Activated naive CD4-positive, alpha-beta T cell treated with anti-CD3 and anti-CD28 coated beads for 36 hours (primary cell): ENCODE results near the gene TMEM143. TPM values are rescaled to one million over a fixed set of nuclear protein-coding genes. Genes with fewer than 3 reads are reported as not detected.
A peak's percentile ranks its signal among the peaks of the same experiment; 100 is the strongest.
"Not testable (repeated sequence)": the region's sequence is repeated elsewhere in the genome, so short reads cannot be mapped to it uniquely, and the experiment has no call there.

Source experiments
- CTCF ChIA-PET: fragments of 350-600 bp; sonication (Branson Sonifier 250); formaldehyde crosslinking; loops from one replicate; lab custom pipeline; 2021; ENCODE audit warnings: antibody characterized with exemption; lab: Charles Lee
- DNase-seq: peaks from one replicate; pipeline ENCODE4 v3.0.0-alpha.2; 2020
- H3K27ac Mint-ChIP-seq: one replicate; pipeline ENCODE4 v1.8.0; 2021; ENCODE audit warnings: mild to moderate bottlenecking, mixed read lengths
- H3K27me3 Mint-ChIP-seq: one replicate; pipeline ENCODE4 v1.8.0; 2021; ENCODE audit warnings: low read depth, mixed read lengths
- H3K36me3 Mint-ChIP-seq: one replicate; pipeline ENCODE4 v1.8.0; 2021; ENCODE audit warnings: low read depth, mixed read lengths
- H3K4me1 Mint-ChIP-seq: one replicate; pipeline ENCODE4 v1.8.0; 2021; ENCODE audit warnings: low read depth, mixed read lengths
- H3K4me3 Mint-ChIP-seq: one replicate; pipeline ENCODE4 v1.8.0; 2021; ENCODE audit warnings: mild to moderate bottlenecking, moderate library complexity, mixed read lengths
- H3K9me3 Mint-ChIP-seq: one replicate; pipeline ENCODE4 v1.8.0; 2021; ENCODE audit warnings: mixed read lengths
- intact Hi-C: fragments of 100-400 bp; cut with micrococcal nuclease; formaldehyde crosslinking; loops from one replicate; pipeline ENCODE4 v1.15.1; 2023
- total RNA-seq, 2 experiments: library from RNA; stranded (reverse); gene quantifications; one replicate each; pipeline ENCODE4 v1.2.3, GENCODE V29; 2021

Gene TMEM143
- total RNA-seq, 2 experiments from 2014 or later: 23.9 to 24.1 TPM

- H3K4me3 Mint-ChIP-seq: no peak overlapping the region
- peaks cover 45% of the 10 kb centered on the region for H3K4me1 Mint-ChIP-seq
- no peak for DNase-seq
- no peak overlapping the region for H3K27ac Mint-ChIP-seq
- intact Hi-C loops: loop anchor here (5.0 kb wide), 1 partner anchor 96 kb away; no protein-coding TSS in a partner anchor
- H3K9me3 Mint-ChIP-seq: peaks cover 5% of the 10 kb centered on the region
- H3K27me3 Mint-ChIP-seq: peaks cover 45% of the 10 kb centered on the region
- no peaks in the 10 kb centered on the region for H3K36me3 Mint-ChIP-seq
- CTCF ChIA-PET: no interaction called here
Measured at GRCh38 chr19:48396016-48396823, 32.5 kb upstream of the TMEM143 start.

GRCh38 chr19:48395499-48395898, 31.8 kb upstream of the TMEM143 start:
- intact Hi-C loops: loop anchor here (5.0 kb wide), 1 partner anchor 97 kb away; no protein-coding TSS in a partner anchor

GRCh38 chr19:48395170-48395455, 31.4 kb upstream of the TMEM143 start:
- CTCF ChIA-PET: no interaction called here
- no peak for DNase-seq
- Mint-ChIP-seq H3K36me3 (peaks cover 2% of the 10 kb centered on the region), H3K4me3 (no peak overlapping the region), H3K9me3 (peaks cover 5% of the 10 kb centered on the region), H3K27me3 (peaks cover 45% of the 10 kb centered on the region), H3K4me1 (peaks cover 47% of the 10 kb centered on the region), H3K27ac (no peak overlapping the region)
- intact Hi-C loops: loop anchor here (5.0 kb wide), 1 partner anchor 97 kb away; no protein-coding TSS in a partner anchor

More at GRCh38 chr19:48395499-48395898, 31.8 kb upstream of the TMEM143 start:
- Mint-ChIP-seq H3K27me3 (peaks cover 45% of the 10 kb centered on the region), H3K36me3 (peaks cover 2% of the 10 kb centered on the region), H3K9me3 (peaks cover 5% of the 10 kb centered on the region), H3K4me1 (peaks cover 45% of the 10 kb centered on the region), H3K4me3 (no peak overlapping the region), H3K27ac (no peak overlapping the region)
- CTCF ChIA-PET: no interaction called here
- no peak for DNase-seq

- H3K36me3 Mint-ChIP-seq: peaks cover 2% of the 10 kb centered on the region
- intact Hi-C loops: loop anchor here (5.0 kb wide), 2 partner anchors 98 to 188 kb away; no protein-coding TSS in a partner anchor
- CTCF ChIA-PET: no interaction called here
- H3K9me3 Mint-ChIP-seq: peaks cover 4% of the 10 kb centered on the region
- H3K4me1 Mint-ChIP-seq: peaks cover 47% of the 10 kb centered on the region
- H3K4me3 Mint-ChIP-seq: peak overlapping the region; percentile 6
- peaks cover 45% of the 10 kb centered on the region for H3K27me3 Mint-ChIP-seq
- DNase-seq: no peak
- no peak overlapping the region for H3K27ac Mint-ChIP-seq
Measured at GRCh38 chr19:48394331-48395169, 30.8 kb upstream of the TMEM143 start.

- H3K4me1 Mint-ChIP-seq: peaks cover 43% of the 10 kb centered on the region
- peaks cover 42% of the 10 kb centered on the region for H3K27me3 Mint-ChIP-seq
- intact Hi-C loops: loop anchor here (5.0 kb wide), 1 partner anchor 189 kb away; no protein-coding TSS in a partner anchor
Measured at GRCh38 chr19:48393559-48394330, 30.0 kb upstream of the TMEM143 start, which contains the start of gene GRIN2D. TSS of gene GRIN2D (plus strand) at chr19:48393668. CDS start at chr19:48398393, 4,725 bp downstream.

GRCh38 chr19:48392860-48393558, 29.3 kb upstream of the TMEM143 start:
- H3K36me3 Mint-ChIP-seq: peaks cover 7% of the 10 kb centered on the region
- no peak for DNase-seq
- H3K9me3 Mint-ChIP-seq: no peaks in the 10 kb centered on the region
- CTCF ChIA-PET: interaction anchor here (0.5 to 1.2 kb wide), 2 partner anchors 19 to 29 kb away, joined by 3 read pairs; partner anchors contain the start of genes SYNGR4 and TMEM143
- H3K27me3 Mint-ChIP-seq: peaks cover 41% of the 10 kb centered on the region
- no peak overlapping the region for H3K27ac Mint-ChIP-seq
- no peak overlapping the region for H3K4me3 Mint-ChIP-seq
- H3K4me1 Mint-ChIP-seq: peaks cover 46% of the 10 kb centered on the region
- intact Hi-C loops: loop anchor here (5.0 kb wide), 1 partner anchor 189 kb away; no protein-coding TSS in a partner anchor

More at GRCh38 chr19:48393559-48394330, 30.0 kb upstream of the TMEM143 start, which contains the start of gene GRIN2D:
- peak; percentile 25 for DNase-seq
- H3K36me3 Mint-ChIP-seq: peaks cover 3% of the 10 kb centered on the region
- CTCF ChIA-PET: interaction anchor here (0.5 to 1.2 kb wide), 2 partner anchors 18 to 29 kb away, joined by 3 read pairs; partner anchors contain the start of genes SYNGR4 and TMEM143
- H3K27ac Mint-ChIP-seq: no peak within 1 kb of the TSS
- peak within 1 kb of the TSS; percentile 34 for H3K4me3 Mint-ChIP-seq
- no peaks in the 10 kb centered on the region for H3K9me3 Mint-ChIP-seq

GRCh38 chr19:48392006-48392344, 28.2 kb upstream of the TMEM143 start:
- intact Hi-C loops: loop anchor here (5.0 kb wide), 1 partner anchor 190 kb away; no protein-coding TSS in a partner anchor
- H3K4me3 Mint-ChIP-seq: peak overlapping the region; percentile 94

GRCh38 chr19:48391100-48392005, 27.6 kb upstream of the TMEM143 start, which contains the start of gene KDELR1:
TSS of gene KDELR1 (minus strand) at chr19:48391551. CDS start at chr19:48391358, 193 bp downstream.
- H3K36me3 Mint-ChIP-seq: peaks cover 11% of the 10 kb centered on the region
- peak within 1 kb of the TSS; percentile 90 for H3K27ac Mint-ChIP-seq
- peaks cover 27% of the 10 kb centered on the region for H3K27me3 Mint-ChIP-seq
- DNase-seq: peak; percentile 73
- H3K9me3 Mint-ChIP-seq: no peaks in the 10 kb centered on the region
- peak within 1 kb of the TSS; percentile 94 for H3K4me3 Mint-ChIP-seq
- CTCF ChIA-PET: interaction anchor here (0.6 to 2.2 kb wide), 29 partner anchors 10 to 941 kb away, joined by 3 to 14 read pairs (median 4); partner anchors contain the start of genes SYNGR4 and TMEM143
- H3K4me1 Mint-ChIP-seq: peaks cover 36% of the 10 kb centered on the region
- intact Hi-C loops: loop anchor here (1.0 to 5.0 kb wide), 4 partner anchors 27 to 191 kb away; partner anchors contain the start of genes GRWD1 and SYNGR4

More at GRCh38 chr19:48392006-48392344, 28.2 kb upstream of the TMEM143 start:
- DNase-seq, H3K27ac Mint-ChIP-seq, H3K9me3 Mint-ChIP-seq: not testable (repeated sequence)
- peaks cover 36% of the 10 kb centered on the region for H3K4me1 Mint-ChIP-seq
- CTCF ChIA-PET: interaction anchor here (0.6 to 2.2 kb wide), 21 partner anchors 9 to 941 kb away, joined by 3 to 14 read pairs (median 5); partner anchors contain the start of genes SYNGR4 and TMEM143
- peaks cover 32% of the 10 kb centered on the region for H3K27me3 Mint-ChIP-seq
- peaks cover 11% of the 10 kb centered on the region for H3K36me3 Mint-ChIP-seq

GRCh38 chr19:48390188-48391099, 26.7 kb upstream of the TMEM143 start:
- peak overlapping the region; percentile 90 for H3K27ac Mint-ChIP-seq

More at GRCh38 chr19:48390188-48391099, 26.7 kb upstream of the TMEM143 start:
- Mint-ChIP-seq H3K36me3 (peaks cover 17% of the 10 kb centered on the region), H3K4me1 (peaks cover 31% of the 10 kb centered on the region), H3K27me3 (peaks cover 18% of the 10 kb centered on the region), H3K9me3 (no peaks in the 10 kb centered on the region), H3K4me3 (peak overlapping the region; percentile 94)
- CTCF ChIA-PET: interaction anchor here (0.6 to 2.2 kb wide), 24 partner anchors 9 to 281 kb away, joined by 3 to 14 read pairs (median 5); partner anchors contain the start of genes SYNGR4 and TMEM143
- peak; percentile 79 for DNase-seq
- intact Hi-C loops: loop anchor here (1.0 to 5.0 kb wide), 4 partner anchors 26 to 192 kb away; partner anchors contain the start of genes GRWD1 and SYNGR4
